WTC11 (cell line): ENCODE results near the gene RAPGEF2.

Experiments used
- CBFB ChIP-seq: sonication (generic); formaldehyde crosslinking; IDR thresholded peaks from 2 replicates; pipeline ENCODE4 v1.8.1; 2022; ENCODE audit warnings: mild to moderate bottlenecking, low read depth, missing genetic modification reagents
- CREB1 ChIP-seq: sonication (generic); formaldehyde crosslinking; IDR thresholded peaks from 2 replicates; pipeline ENCODE4 v1.8.0; 2023; ENCODE audit warnings: mild to moderate bottlenecking, missing genetic modification reagents
- CTCF ChIP-seq: fragments of 200-600 bp; IDR thresholded peaks from 2 replicates; pipeline ENCODE4 v1.8.0; 2022; ENCODE audit warnings: antibody characterized with exemption
- GTF2I ChIP-seq: fragments of 250-450 bp; sonication (Bioruptor Pico); conservative IDR thresholded peaks from 2 replicates; pipeline ENCODE4 v1.4.0; 2021; ENCODE audit warnings: mild to moderate bottlenecking
- MAX ChIP-seq: sonication (generic); formaldehyde crosslinking; IDR thresholded peaks from 2 replicates; pipeline ENCODE4 v1.8.0; 2022; ENCODE audit warnings: mild to moderate bottlenecking, missing genetic modification reagents
- NR2C2 ChIP-seq: sonication (generic); formaldehyde crosslinking; IDR thresholded peaks from 2 replicates; pipeline ENCODE4 v1.8.0; 2022; ENCODE audit warnings: mild to moderate bottlenecking, missing genetic modification reagents
- RORB ChIP-seq: fragments of 250-450 bp; sonication (Bioruptor Pico); IDR thresholded peaks from 2 replicates; pipeline ENCODE4 v1.9.0; 2021; ENCODE audit warnings: mild to moderate bottlenecking
- SOX15 ChIP-seq: fragments of 250-450 bp; sonication (Bioruptor Pico); IDR thresholded peaks from 2 replicates; pipeline ENCODE4 v1.9.0; 2021; ENCODE audit warnings: mild to moderate bottlenecking
- TEAD4 ChIP-seq: sonication (generic); formaldehyde crosslinking; IDR thresholded peaks from 2 replicates; pipeline ENCODE4 v1.8.0; 2022; ENCODE audit warnings: mild to moderate bottlenecking, missing genetic modification reagents
- USF2 ChIP-seq: sonication (generic); formaldehyde crosslinking; IDR thresholded peaks from 2 replicates; pipeline ENCODE4 v1.8.1; 2023; ENCODE audit warnings: mild to moderate bottlenecking, missing genetic modification reagents, moderate library complexity

GRCh38 chr4:159398236-159398638 is 295.4 kb downstream of the RAPGEF2 start:
- TF ChIP-seq TEAD4 (CRISPR knock-in tag): no peak
- no peak for TF ChIP-seq RORB (CRISPR knock-in tag)
- no peak for TF ChIP-seq CTCF
- no peak for TF ChIP-seq MAX (CRISPR knock-in tag)
- no peak for TF ChIP-seq CBFB
- no peak for TF ChIP-seq SOX15 (CRISPR knock-in tag)
- no peak for TF ChIP-seq NR2C2 (CRISPR knock-in tag)
- no peak for TF ChIP-seq USF2 (CRISPR knock-in tag)
- TF ChIP-seq CREB1 (CRISPR knock-in tag): no peak
- TF ChIP-seq GTF2I (CRISPR knock-in tag): no peak
